NK-92 (cell line): Measurements from ENCODE around the gene MEGF8.

Experiments
- DNase-seq: peaks from one replicate; lab custom pipeline; 2025; ENCODE audit not compliant: unreplicated experiment; lab: John Stamatoyannopoulos, UW

MEGF8 gene

DNA sequence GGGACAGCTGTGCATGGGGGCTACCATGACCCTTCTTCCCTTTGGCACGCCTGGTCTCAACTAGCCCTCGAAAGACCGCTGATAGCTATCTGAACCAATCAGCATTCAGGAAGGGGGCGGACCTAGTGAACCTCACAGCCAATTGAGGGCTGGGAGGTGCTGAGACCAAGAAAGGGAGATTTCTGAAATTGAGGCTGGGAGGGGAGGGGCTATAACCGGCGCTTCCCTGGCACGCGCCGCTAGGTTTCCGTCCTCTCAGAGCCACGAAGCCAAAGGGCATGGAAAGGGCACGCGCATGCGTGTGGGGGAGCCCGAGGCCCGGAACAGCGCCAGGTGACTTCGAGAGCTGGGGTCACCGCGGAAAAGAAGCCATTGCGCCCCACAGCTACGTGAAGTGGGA, 18.8 kb upstream of the MEGF8 start:
- DNase-seq: no peak

DNA sequence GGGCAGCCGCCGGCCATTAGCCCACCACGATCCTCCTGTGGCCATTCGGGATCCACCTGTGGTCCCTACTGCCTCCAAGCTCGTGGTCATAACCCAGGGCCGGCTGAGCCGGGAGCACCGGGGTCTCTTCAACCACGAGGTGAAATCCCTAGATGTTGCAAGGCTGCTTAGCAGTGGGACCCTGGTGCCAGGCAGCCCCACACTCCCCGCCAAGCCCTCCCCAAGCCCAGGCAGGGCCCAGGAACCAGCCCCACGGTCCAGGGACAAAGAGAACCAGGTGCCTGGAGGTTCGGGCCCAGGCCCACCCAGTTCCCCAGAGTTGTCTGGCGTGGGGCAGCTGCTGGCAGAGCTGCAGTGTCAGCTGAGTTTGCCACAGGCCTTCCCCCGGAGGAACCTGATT, 15.7 kb upstream of the MEGF8 start:
- no peak for DNase-seq

DNA sequence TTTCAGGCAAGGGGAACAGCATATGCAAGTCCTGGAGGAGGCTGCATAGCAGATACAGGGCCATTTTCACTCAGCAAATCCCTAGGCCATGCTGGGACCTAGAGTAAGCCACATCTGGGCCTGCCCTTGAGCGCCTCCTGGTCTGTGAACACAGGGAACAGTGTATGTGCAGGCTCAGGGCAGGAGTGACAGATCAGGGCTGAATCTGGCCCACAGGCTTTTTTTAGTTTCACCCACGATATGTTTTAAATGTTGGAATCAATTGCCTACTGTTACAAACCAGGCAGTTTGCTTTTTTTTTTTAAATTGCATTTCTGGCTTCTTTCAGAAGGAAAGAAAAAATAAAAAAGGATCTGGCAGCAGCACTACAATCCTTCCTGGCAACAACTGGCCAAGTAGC, 13.8 kb upstream of the MEGF8 start:
- DNase-seq: no peak

DNA sequence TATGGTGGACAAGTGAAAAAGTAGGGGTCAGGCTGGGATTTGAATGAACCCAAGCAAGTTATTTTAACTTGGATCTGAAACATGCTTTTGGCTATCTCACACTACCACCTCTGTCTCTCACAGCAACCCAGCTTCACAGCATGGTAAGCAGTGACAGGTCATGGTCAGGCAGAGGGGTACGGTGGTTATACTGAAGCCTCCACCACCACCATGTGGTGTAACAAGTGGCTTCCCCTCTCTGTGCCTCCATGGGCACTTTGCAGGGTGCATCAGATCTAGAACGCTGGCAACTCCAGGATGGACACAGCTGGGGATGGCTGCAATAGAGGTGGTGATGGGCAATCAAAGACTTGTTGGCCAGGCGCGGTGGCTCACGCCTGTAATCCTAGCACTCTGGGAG, 13.1 kb upstream of the MEGF8 start:
- no peak for DNase-seq

DNA sequence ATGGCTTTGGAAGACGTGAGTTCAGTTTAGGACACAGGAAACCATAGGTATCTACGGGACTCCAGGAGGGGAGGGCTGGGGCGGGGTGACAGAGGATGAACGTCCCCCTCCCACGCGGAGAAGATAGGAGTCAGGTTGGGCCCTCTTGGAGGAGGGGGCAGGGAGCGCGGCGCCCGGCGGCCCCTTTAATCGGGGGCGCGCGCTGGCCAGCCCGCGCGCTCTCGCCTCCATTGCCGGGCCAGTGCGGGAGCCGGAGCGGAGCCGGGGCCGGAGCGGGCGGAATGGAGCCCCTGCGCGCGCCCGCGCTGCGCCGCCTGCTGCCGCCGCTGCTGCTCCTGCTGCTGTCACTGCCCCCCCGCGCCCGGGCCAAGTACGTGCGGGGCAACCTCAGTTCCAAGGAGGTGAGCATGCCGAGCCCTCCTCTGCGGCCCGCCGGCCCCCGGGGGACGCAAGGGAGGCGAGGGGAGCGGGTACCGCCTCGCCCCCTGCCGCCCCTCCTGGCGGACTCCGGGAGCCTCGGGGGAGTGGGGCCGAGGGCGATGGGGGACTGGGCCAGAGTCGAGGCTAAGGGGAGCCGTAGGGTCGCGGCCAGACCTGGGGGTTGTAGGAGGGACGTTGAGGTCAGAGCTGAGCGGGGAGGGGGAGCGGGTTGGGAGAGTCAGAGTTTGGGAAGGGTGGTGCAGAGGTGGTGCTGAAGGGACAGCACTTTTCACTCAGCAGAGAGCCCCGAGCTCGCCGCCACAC, 12.2 kb upstream of the MEGF8 start, which contains the start of gene TMEM145:
TSS of gene TMEM145 (plus strand) at position 214 of the 744 bp plus-strand sequence. CDS start at position 282, 68 bp downstream.
- no peak for DNase-seq

DNA sequence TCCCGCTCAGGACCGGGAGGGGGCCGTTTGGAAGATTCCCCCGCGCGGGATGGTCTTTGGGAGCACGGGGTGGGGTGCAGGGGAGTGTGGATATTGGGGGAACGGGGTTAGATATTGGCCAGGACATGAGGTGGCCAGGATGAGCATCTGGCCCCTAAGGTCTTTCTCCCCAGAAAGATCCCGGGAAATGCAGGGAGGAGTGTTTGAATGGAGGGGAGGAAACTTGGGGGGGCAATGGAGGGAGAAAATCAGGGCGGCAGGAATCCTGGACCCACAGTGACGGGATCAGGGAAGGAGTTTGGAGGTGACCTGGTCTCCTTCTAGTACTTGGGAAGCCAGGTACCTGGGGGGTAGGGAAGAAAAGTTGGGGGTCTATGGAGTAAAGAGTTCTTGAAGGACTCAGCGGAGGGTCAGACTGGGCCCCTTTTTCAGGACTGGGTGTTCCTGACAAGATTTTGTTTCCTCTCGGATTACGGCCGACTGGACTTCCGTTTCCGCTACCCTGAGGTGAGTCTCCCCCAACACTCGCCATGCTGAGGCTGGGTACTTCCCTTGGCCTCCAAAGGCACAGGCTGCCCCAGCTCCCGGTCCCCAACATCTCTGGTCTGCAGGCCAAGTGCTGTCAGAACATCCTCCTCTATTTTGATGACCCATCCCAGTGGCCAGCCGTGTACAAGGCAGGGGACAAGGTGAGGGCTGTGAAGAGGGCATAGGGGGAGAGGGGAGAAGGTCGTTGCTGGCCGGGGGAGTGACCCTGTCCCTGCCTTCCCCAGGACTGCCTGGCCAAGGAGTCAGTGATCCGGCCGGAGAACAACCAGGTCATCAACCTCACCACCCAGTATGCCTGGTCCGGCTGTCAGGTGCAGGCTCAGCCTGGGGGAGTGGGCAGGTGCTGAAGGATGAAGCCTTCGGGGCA, 11.3 kb upstream of the MEGF8 start:
- no peak for DNase-seq

DNA sequence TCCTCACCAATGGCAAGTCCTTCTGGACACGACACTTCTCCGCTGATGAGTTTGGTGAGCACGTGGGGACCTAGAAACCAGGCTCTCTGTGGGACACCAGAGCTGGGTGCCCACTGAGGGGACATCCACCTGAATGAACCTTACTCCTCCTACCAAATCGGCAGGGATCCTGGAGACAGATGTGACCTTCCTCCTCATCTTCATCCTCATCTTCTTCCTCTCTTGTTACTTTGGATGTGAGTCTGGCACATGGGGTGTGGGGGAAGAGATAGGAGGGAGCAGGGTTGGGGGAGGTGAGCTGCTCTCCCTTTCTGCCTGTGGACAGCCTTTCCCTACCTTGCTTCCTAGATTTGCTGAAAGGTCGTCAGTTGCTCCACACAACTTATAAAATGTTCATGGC, 10.4 kb upstream of the MEGF8 start:
- DNase-seq: no peak

DNA sequence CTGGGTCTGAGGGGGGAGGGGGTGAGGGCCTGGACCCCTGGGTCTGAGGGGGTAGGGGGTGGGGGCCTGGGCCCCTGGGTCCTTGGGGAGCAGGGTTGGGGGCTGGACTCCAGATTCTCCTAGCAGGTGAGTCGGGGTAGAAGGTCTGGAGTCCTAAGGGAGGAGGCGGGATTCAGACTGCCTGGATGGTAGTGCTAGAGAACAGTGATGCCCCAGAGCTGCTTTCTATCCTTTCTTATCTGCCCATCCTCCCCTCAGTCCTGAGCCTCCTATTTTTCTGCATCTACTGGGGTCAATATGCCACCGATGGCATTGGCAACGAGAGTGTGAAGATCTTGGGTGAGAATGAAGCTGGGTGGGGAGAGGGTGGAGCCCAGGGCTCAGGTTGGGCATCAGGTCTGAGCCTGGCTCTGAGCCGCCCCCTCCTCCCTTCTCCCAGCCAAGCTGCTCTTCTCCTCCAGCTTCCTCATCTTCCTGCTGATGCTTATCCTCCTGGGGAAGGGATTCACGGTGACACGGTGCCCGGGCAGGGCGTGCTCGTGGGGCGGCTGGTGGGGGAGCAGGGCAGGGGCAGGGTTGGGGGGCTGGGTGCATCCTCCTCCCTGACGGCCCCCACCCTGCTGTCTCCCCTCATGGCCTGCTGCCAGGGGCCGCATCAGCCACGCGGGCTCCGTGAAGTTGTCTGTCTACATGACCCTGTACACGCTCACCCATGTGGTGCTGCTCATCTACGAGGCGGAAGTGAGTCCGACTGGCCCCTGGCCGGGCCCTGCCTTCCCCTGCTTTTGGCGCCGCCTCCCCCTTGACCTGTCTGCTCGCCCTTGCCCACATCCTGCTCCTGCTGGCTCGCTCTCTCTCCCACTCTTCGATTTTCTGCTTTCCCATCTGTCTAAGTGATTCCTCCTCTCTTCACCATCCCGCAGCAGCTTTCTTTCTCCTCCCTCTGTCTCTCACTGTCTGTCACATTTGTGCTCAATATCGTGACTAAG, 8.9 kb upstream of the MEGF8 start:
- no peak for DNase-seq

DNA sequence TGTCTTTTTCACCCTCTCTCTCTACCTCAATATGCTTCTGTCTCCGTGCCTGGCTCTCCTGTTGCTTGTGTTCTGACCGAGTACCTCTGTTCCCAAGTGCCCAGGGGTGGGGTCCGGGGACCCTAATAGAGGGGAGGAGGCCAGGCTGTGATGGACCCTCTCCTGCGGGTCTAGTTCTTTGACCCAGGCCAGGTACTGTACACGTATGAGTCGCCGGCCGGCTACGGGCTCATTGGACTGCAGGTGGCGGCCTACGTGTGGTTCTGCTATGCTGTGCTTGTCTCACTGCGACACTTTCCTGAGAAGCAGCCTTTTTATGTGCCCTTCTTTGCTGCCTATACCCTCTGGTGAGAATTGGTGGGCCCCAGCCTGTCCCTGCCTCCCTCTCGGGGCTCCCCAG, 7.9 kb upstream of the MEGF8 start:
- no peak for DNase-seq

DNA sequence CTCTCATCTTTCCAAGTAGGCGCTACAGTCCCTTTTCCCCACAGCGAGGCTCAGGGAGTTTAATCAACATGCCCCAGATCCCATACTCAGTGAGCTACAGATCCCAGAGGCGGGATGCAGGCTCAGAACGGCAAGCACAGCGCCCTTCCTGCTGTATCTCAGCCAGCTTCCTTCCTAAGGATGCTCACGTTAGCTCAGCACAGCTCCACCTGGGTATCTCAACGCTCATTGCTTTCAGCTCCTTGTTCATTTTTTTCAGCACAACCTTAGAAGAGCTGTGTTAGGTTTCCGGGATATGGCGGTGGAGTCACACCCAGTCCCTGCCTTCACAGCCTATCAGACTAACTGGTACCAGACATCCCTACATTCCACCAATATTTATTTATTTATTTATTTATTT, 3.1 kb upstream of the MEGF8 start:
- no peak for DNase-seq

DNA sequence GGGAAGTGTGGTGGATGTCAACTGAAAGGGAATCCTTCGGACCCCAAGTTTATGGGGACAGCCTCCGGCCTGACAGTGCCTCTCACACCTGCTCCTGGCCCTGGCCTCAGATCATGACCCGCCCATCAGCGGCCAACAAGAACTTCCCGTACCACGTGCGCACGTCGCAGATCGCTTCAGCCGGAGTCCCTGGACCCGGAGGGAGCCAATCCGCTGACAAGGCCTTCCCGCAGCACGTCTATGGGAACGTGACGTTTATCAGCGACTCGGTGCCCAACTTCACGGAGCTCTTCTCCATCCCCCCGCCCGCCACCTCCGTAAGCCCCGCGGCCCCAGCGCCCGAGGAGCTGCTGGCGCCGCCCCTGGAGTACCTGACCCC, 2.0 kb upstream of the MEGF8 start:
- DNase-seq: no peak

DNA sequence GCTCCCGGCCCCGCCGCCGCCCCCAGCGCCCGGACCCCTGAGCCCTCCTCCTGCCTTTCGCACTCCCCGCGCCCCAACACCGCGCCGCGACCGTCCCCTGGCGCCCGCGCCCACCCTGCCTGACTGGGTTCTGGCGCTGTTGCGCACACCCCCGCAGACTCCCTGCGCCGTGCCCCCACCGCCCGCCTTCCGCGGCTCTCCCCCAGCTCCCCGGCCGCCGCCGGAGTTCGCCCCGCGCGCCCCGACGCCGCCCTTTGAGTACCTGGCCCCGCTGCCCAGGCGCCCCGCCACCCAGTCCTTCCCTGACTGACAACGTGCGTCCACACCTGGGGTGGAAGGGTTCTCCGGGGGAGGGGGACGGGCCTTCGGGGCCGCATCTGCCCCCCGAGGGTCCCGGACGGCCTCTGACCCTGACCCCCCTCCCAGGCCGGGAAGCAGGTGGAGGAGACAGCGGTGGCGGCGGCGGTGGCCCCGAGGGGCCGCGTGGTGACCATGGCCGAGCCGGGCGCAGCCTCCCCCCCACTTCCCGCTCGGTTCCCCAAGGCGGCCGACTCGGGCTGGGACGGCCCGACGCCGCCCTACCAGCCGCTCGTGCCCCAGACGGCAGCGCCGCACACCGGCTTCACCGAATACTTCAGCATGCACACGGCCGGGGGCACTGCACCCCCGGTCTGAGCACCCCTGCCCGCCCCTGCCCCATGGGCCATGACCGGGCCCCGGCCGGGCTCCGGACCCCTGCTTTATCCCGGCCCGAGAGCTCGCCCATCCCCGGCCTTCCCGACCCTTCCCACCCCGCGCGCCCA, 1.4 kb upstream of the MEGF8 start:
- no peak for DNase-seq

DNA sequence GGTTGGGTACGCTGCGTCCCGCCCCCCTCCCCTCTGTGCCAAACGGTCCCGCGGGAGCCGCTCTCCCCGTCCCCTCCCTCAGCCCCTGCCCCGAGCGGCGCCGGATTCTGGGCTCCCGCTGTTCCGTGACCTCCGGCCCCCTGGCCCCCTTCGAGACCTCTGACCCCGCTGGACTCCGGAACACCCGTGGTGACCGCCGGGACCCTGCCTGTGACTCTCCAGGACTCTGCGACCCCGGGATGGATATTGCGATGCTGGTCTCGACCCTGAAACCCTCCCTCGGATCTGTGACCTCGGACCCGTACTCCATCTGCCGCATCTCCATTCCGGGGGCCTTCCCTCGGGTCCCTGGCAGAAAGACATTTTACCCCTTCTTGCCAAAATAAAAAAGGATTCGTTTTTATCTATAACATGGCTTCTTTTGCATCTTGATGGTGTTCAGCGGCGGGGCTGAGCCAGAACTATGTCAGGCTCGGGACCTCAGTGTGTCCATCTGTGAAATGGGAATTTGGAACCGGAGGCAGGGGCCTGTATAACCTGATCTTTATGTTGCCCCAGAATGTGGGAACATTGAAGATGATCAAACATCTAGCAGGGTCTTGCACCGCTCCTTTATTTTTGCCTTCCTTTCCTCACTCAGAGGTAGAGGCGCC, 654 bp upstream of the MEGF8 start:
- no peak for DNase-seq

DNA sequence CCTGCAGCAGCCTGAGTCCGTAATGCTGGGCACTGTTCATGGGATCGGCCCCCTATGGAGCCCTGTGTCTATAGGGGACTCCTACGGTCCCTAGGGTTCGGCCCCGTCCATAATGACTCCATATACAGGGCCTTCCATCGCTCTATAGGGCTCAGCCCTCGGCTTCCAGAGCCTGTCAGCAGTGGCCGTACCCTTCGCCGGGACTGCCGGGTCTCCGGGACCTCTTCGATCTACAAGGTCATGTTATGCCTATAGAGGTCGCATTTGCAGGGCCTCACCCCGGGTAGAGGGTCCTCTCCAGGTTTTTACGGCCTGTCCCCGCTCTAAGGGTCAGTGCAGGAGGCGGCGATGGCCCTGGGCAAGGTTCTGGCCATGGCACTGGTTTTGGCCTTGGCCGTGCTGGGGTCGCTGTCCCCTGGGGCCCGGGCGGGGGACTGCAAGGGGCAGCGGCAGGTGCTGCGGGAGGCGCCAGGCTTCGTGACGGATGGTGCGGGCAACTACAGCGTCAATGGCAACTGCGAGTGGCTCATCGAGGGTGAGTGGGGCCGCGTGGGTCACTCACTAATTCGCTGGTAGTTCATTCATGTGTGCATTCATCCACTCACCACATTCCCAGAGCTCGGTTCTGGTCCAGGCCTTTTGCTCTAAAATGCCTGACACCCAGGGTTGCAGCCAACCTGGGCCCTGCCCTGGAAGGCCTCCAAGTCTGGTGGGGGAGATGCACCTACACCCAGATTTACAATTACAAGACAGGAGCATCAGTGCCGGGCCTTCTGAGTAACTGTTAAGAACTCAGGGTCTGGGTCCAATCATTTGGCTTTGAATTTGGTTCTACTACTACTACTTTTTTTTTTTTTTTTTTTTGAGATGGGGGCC, 699 bp downstream of the MEGF8 start:
- no peak for DNase-seq

DNA sequence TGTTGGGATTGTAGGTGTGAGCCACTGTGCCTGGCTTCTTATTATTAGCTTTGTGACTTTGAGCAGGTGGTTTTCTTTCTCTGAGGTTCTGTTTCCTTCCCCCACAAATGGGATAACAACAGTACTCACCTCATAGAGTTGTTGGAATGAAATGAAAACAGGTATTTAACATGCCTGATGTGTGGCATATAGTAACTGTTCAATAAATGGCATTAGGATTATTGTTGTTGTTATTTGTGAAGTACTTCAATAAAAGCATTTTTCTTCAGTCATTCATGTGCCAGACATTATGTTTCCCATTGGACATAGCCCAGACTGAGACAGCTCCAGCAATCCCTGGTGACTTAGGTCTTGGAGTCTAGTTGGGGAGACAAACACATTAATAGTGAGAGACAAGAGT, 1.5 kb downstream of the MEGF8 start:
- DNase-seq: no peak

DNA sequence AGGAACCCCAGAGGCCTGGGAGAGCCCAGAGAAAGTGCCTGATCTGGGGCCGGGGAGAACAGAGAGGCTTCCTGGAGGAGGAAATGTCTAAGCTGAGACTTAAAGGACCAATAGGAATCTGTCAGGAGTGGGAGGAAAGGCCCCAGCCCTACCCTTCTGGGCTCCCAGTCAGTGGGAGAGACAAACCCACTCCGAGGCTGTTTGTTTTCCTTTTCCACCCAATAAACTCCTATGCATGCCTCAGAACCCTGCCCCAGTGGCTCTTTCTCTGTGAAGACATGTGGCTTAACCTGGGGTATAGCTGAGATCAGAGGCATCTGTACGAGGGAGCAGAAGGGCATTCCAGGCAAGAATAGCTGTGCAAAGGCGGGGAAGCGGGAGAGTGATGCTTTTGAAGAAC, 1.9 kb downstream of the MEGF8 start:
- DNase-seq: no peak

DNA sequence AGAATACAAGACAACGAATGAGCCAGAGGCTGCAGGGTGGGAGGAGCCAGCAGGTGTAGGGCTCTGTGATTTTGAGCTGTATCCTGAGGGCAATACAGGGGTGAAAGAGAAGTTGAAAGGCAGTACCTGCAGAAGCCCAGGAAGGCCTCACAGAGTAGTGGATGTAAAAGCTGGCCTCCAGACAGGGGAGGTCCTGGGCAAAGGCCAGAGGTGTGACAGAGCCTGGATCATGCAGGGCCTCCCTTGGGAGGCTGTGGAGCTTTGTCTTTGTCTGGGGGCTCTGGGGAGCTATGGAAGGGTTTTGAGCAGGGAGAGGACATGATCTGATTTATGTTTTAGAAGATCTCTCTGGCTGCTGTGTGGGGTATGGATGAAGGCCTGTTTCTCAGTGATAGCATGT, 2.7 kb downstream of the MEGF8 start:
- DNase-seq: no peak

DNA sequence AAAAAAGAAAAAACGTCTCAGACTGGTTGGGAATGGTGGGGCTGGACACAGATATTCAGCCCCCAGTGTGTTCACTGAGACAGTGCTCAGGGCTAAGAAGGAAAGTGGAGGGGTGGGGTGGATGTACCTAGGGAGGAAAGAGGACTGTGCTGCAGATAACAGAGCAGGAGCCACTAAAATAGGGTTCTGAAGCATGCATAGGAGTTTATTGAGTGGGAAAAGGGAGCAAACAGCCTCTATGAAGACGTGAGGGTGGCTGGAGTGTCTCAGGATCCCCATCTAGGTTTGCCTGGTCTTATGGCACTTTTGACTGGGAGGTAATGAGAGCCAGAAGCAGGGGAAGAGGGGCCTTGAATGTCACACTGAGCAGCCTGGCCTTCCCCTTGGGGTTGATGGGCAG, 3.4 kb downstream of the MEGF8 start:
- DNase-seq: no peak

DNA sequence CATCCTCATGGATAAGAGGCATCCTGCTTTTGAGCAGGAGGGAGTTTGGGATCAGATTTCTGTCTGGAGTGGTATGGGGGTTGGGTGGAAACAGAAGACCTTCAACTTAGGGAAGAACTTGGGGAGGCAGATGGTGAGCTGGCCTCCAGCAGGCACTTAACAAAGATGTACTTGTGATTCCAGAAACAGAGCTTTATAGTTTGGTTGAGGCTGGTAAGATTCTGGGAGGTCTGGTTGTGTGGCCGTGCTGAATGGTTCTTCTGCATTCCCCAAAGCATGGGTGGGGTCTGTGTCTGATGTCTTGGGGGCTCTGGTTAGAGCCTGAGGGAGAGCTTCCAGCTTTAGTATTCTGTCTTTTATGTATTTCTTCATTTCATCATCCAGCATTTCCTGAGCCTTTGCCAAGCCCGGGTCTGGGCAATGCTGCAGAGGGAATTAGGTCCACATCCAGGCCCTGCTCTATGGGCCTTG, 4.8 kb downstream of the MEGF8 start:
- DNase-seq: no peak
